Trophoblast cell (in vitro differentiated cells and primary cell): ENCODE results near the gene RPS6KA3.

ENCODE experiments used
- DNase-seq, 2 donors: peaks; one replicate each; pipeline ENCODE4 v3.0.0-alpha.2; 2016
- H2AFZ ChIP-seq: 2 replicates; pipeline ENCODE4 v1.6.1; 2013; ENCODE audit warnings: low read length, moderate library complexity, mild to moderate bottlenecking; ENCODE audit not compliant: insufficient read depth, poor library complexity
- H2AK5ac ChIP-seq: 2 replicates; pipeline ENCODE4 v1.6.1; 2013; ENCODE audit warnings: mild to moderate bottlenecking, low read length
- H2BK120ac ChIP-seq: 2 replicates; pipeline ENCODE4 v1.6.1; 2013; ENCODE audit warnings: low read length, mild to moderate bottlenecking, moderate library complexity; ENCODE audit not compliant: insufficient read depth, poor library complexity
- H2BK12ac ChIP-seq: 2 replicates; pipeline ENCODE4 v1.6.1; 2013; ENCODE audit warnings: mild to moderate bottlenecking, low read length, moderate library complexity
- H2BK5ac ChIP-seq: 2 replicates; pipeline ENCODE4 v1.6.1; 2013; ENCODE audit warnings: low read length, low read depth, moderate library complexity, mild to moderate bottlenecking; ENCODE audit not compliant: poor library complexity
- H3K14ac ChIP-seq: 2 replicates; pipeline ENCODE4 v1.6.1; 2013; ENCODE audit warnings: mild to moderate bottlenecking, low read length
- H3K18ac ChIP-seq: 2 replicates; pipeline ENCODE4 v1.6.1; 2013; ENCODE audit warnings: mild to moderate bottlenecking, low read length
- H3K23ac ChIP-seq: 2 replicates; pipeline ENCODE4 v1.6.1; 2013; ENCODE audit warnings: low read length
- H3K27ac ChIP-seq: 2 replicates; pipeline ENCODE4 v1.5.1; 2013; ENCODE audit warnings: low read depth, mild to moderate bottlenecking, inconsistent platforms, low read length, moderate library complexity
- H3K27me3 ChIP-seq: 2 replicates; pipeline ENCODE4 v1.6.1; 2013; ENCODE audit warnings: inconsistent platforms, mild to moderate bottlenecking, low read length, moderate library complexity; ENCODE audit not compliant: insufficient read depth
- H3K36me3 ChIP-seq, 2 experiments: 1 replicate in 1 of 2; 2 replicates in 1 of 2; pipeline ENCODE4 v1.6.1; 2013; ENCODE audit warnings: low read length in 2 of 2, mild to moderate bottlenecking in 2 of 2, moderate library complexity in 1 of 2; ENCODE audit not compliant: insufficient read depth in 2 of 2, control insufficient read depth in 1 of 2
- H3K4ac ChIP-seq: 2 replicates; pipeline ENCODE4 v1.6.1; 2013; ENCODE audit warnings: low read depth, mild to moderate bottlenecking, low read length, moderate library complexity
- H3K4me1 ChIP-seq, 2 experiments: 1 replicate in 1 of 2; 2 replicates in 1 of 2; pipeline ENCODE4 v1.6.1; 2013; ENCODE audit warnings: low read length in 2 of 2, mild to moderate bottlenecking in 2 of 2, moderate library complexity in 1 of 2; ENCODE audit not compliant: insufficient read depth in 2 of 2, control insufficient read depth in 1 of 2
- H3K4me2 ChIP-seq: 2 replicates; pipeline ENCODE4 v1.6.1; 2013; ENCODE audit warnings: inconsistent platforms, mild to moderate bottlenecking, low read length, moderate library complexity
- H3K4me3 ChIP-seq: 2 replicates; pipeline ENCODE4 v1.5.1; 2013; ENCODE audit warnings: mild to moderate bottlenecking, low read depth, low read length, inconsistent platforms
- H3K79me1 ChIP-seq: one replicate; pipeline ENCODE4 v1.6.1; 2013; ENCODE audit warnings: low read length
- H3K79me2 ChIP-seq: 2 replicates; pipeline ENCODE4 v1.6.1; 2013; ENCODE audit warnings: low read length, mild to moderate bottlenecking; ENCODE audit not compliant: control insufficient read depth, insufficient read depth, poor library complexity
- H3K9ac ChIP-seq: 2 replicates; pipeline ENCODE4 v1.6.1; 2013; ENCODE audit warnings: mild to moderate bottlenecking, low read length
- H3K9me3 ChIP-seq: 2 replicates; pipeline ENCODE4 v1.6.1; 2013; ENCODE audit warnings: low read depth, mild to moderate bottlenecking, control low read depth, inconsistent platforms, low read length; ENCODE audit not compliant: insufficient read depth
- H4K12ac ChIP-seq: 2 replicates; pipeline ENCODE4 v1.6.1; 2013; ENCODE audit warnings: low read depth, mild to moderate bottlenecking, low read length, moderate library complexity
- H4K8ac ChIP-seq: 2 replicates; pipeline ENCODE4 v1.6.1; 2013; ENCODE audit warnings: low read depth, mild to moderate bottlenecking, low read length, moderate library complexity
- H4K91ac ChIP-seq: one replicate; pipeline ENCODE4 v1.6.1; 2013; ENCODE audit warnings: low read depth, mild to moderate bottlenecking, low read length, moderate library complexity
- WGBS: extraction: QIAGEN DNeasy Blood & Tissue Kit; methylation state at CpG from one replicate; pipeline ENCODE4 v1.1.7; 2013; ENCODE audit warnings: missing lambda C conversion rate; ENCODE audit not compliant: insufficient read length, insufficient coverage; ENCODE audit errors: extremely low coverage; 5-methylcytosine and 5-hydroxymethylcytosine counted together

The RPS6KA3 gene

GRCh38 chrX:20217906-20218305 lies 48.8 kb downstream of the RPS6KA3 start:
- Histone ChIP-seq H2BK5ac (no peak overlapping the region), H3K79me2 (no peaks in the 10 kb centered on the region), H4K8ac (no peak overlapping the region), H3K14ac (no peak overlapping the region), H2BK120ac (no peak overlapping the region), H3K9me3 (no peaks in the 10 kb centered on the region), H3K4me2 (no peak overlapping the region), H2BK12ac (no peak overlapping the region), H4K91ac (no peak overlapping the region), H3K9ac (no peak overlapping the region), H3K27ac (no peak overlapping the region), H3K4me1 (no peaks in the 10 kb centered on the region), H2AFZ (no peak overlapping the region), H3K18ac (no peak overlapping the region), H4K12ac (no peak overlapping the region), H3K4me3 (no peak overlapping the region), H3K79me1 (no peaks in the 10 kb centered on the region), H3K23ac (no peak overlapping the region), H3K4ac (no peak overlapping the region), H3K36me3 (no peaks in the 10 kb centered on the region), H3K27me3 (no peaks in the 10 kb centered on the region), H2AK5ac (no peak overlapping the region)
- no CpG with 5 or more reads among the region's 2 CpGs for WGBS
- no peak for DNase-seq

- Histone ChIP-seq H2BK120ac (no peak overlapping the region), H3K4me2 (no peak overlapping the region), H4K12ac (no peak overlapping the region), H3K18ac (no peak overlapping the region), H3K9me3 (no peaks in the 10 kb centered on the region), H3K4me1 (no peaks in the 10 kb centered on the region), H3K27me3 (no peaks in the 10 kb centered on the region), H2AFZ (no peak overlapping the region), H2BK12ac (no peak overlapping the region), H3K14ac (no peak overlapping the region), H3K9ac (no peak overlapping the region), H3K79me2 (no peaks in the 10 kb centered on the region), H4K8ac (no peak overlapping the region), H3K4ac (no peak overlapping the region), H3K36me3 (no peaks in the 10 kb centered on the region), H2AK5ac (no peak overlapping the region), H3K79me1 (no peaks in the 10 kb centered on the region), H2BK5ac (no peak overlapping the region), H3K4me3 (no peak overlapping the region), H4K91ac (no peak overlapping the region), H3K23ac (no peak overlapping the region), H3K27ac (no peak overlapping the region)
- WGBS = no CpG with 5 or more reads among the region's 1 CpG
- no peak for DNase-seq
These were observed 49.4 kb downstream of the RPS6KA3 start for GRCh38 chrX:20217271-20217670.

DNA sequence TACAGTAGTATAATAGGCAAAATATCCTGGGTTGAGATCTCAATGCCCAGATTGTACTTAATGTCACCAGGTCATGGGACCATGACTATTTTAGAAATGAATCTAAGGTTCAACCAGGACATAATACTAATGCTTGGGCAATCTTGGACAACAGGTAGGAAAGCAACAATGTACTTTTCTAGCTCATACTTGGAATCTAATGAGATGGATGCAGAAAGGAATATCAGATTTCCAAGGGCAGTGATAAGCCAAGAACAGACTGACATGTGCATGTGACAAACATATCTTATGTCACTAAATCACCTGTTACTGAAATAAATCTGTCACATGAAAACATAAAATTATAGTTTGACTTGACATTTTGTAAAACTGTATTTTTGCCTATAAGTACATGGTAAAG lies 51.1 kb downstream of the RPS6KA3 start:
- H2BK5ac ChIP-seq = no peak overlapping the region
- no peak overlapping the region for H3K4me3 ChIP-seq
- H3K9ac ChIP-seq = no peak overlapping the region
- no peak overlapping the region for H3K14ac ChIP-seq
- H3K4me2 ChIP-seq = no peak overlapping the region
- H3K27ac ChIP-seq = no peak overlapping the region
- no peak overlapping the region for H4K91ac ChIP-seq
- no peak overlapping the region for H2AFZ ChIP-seq
- no peaks in the 10 kb centered on the region for H3K27me3 ChIP-seq
- no peak overlapping the region for H3K18ac ChIP-seq
- H2BK12ac ChIP-seq = no peak overlapping the region
- DNase-seq = no peak
- H4K12ac ChIP-seq = no peak overlapping the region
- H3K23ac ChIP-seq = no peak overlapping the region
- H2AK5ac ChIP-seq = no peak overlapping the region
- H3K79me1 ChIP-seq = no peaks in the 10 kb centered on the region
- H3K36me3 ChIP-seq = no peaks in the 10 kb centered on the region
- H3K4me1 ChIP-seq = no peaks in the 10 kb centered on the region
- no peak overlapping the region for H3K4ac ChIP-seq
- H3K9me3 ChIP-seq = no peaks in the 10 kb centered on the region
- H2BK120ac ChIP-seq = no peak overlapping the region
- no peaks in the 10 kb centered on the region for H3K79me2 ChIP-seq
- no peak overlapping the region for H4K8ac ChIP-seq

GRCh38 chrX:20212486-20213089 lies 54.1 kb downstream of the RPS6KA3 start:
- no peak overlapping the region for H4K8ac ChIP-seq

More at GRCh38 chrX:20212486-20213089, 54.1 kb downstream of the RPS6KA3 start:
- Histone ChIP-seq H2BK120ac (no peak overlapping the region), H4K12ac (no peak overlapping the region), H3K4me1 (no peaks in the 10 kb centered on the region), H3K18ac (no peak overlapping the region), H3K9me3 (no peaks in the 10 kb centered on the region), H3K23ac (no peak overlapping the region), H3K9ac (no peak overlapping the region), H3K79me1 (no peaks in the 10 kb centered on the region), H3K27ac (no peak overlapping the region), H2BK5ac (no peak overlapping the region), H3K36me3 (peaks cover 4 to 6% of the 10 kb centered on the region in 2 experiments), H3K27me3 (no peaks in the 10 kb centered on the region), H3K14ac (no peak overlapping the region), H2AFZ (no peak overlapping the region), H3K4me3 (no peak overlapping the region), H3K4me2 (no peak overlapping the region), H3K4ac (no peak overlapping the region), H2AK5ac (no peak overlapping the region), H2BK12ac (no peak overlapping the region), H3K79me2 (no peaks in the 10 kb centered on the region), H4K91ac (no peak overlapping the region)
- DNase-seq = no peak
- no CpG with 5 or more reads among the region's 6 CpGs for WGBS
